ENCODE results near the gene CD70.

DNA sequence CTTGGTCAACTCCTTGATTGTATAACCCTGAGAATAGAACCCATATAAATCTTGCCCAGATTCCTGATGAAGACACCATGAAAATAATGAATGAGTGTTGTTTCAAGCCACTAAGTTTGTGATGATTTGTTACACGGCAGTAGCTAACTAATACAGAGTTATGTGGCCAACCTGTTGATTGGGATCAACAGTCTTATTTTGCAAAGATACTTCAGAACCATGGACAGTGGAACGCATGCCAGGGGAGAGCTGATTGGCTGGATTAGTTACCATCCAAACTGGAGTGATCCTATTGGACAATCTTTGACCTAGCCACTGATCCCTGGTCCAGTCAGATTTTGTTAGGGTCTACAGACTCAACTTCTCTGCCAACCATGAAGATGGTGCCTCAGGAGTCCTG, 26.6 kb downstream of the CD70 start:
- TF ChIP-seq, protein P1, sequence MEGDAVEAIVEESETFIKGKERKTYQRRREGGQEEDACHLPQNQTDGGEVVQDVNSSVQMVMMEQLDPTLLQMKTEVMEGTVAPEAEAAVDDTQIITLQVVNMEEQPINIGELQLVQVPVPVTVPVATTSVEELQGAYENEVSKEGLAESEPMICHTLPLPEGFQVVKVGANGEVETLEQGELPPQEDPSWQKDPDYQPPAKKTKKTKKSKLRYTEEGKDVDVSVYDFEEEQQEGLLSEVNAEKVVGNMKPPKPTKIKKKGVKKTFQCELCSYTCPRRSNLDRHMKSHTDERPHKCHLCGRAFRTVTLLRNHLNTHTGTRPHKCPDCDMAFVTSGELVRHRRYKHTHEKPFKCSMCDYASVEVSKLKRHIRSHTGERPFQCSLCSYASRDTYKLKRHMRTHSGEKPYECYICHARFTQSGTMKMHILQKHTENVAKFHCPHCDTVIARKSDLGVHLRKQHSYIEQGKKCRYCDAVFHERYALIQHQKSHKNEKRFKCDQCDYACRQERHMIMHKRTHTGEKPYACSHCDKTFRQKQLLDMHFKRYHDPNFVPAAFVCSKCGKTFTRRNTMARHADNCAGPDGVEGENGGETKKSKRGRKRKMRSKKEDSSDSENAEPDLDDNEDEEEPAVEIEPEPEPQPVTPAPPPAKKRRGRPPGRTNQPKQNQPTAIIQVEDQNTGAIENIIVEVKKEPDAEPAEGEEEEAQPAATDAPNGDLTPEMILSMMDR (conservative IDR thresholded peaks at IDR 0.05 in 1 of 2, IDR thresholded peaks at IDR 0.05 in 1 of 2; ENCODE audit: low read depth in 1 of 2, low read length in 2 of 2), result no peak
- TF ChIP-seq EZH2 (IDR thresholded peaks at IDR 0.05; ENCODE audit: low read length, missing control alignments), result no peak

Measured in fibroblast of lung (primary cell).